ENCODE data around the gene RAB21.

DNA sequence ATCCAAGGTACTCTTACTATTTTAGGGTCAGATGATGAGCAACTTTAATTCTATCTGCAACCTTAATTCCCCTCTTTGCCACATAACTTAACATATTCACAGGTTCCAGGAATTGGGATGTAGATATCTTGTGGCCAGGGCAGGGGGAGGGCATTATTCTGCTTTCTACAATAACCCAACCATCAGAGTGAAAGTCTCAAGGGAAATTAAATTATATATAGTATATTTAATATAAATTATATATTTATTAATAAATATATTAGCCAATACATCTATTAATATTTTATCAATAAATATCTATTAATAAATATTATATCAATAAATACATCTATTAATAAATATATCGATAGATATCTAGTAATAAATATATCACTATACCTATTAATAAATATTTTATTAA lies 11.7 kb upstream of the RAB21 start:
- TF ChIP-seq SUZ12 (IDR thresholded peaks at IDR 0.05; ENCODE audit: extremely low read depth, insufficient read depth, insufficient read length): no peak
- no peak for TF ChIP-seq ZNF274 (IDR thresholded peaks at IDR 0.05; ENCODE audit: low read depth, low read length)

Measured in NT2/D1 (cell line).